Common myeloid progenitor, CD34-positive (primary cell): ENCODE measurements around the gene MAPK12.

Experiments
- CTCF ChIA-PET: fragments of 350-600 bp; sonication (Branson Sonifier 250); formaldehyde crosslinking; loops from one replicate; lab custom pipeline; 2021; ENCODE audit warnings: antibody characterized with exemption; lab: Charles Lee
- POLR2A ChIA-PET: fragments of 350-600 bp; sonication (Branson Sonifier 250); formaldehyde crosslinking; loops from one replicate; lab custom pipeline; 2021; ENCODE audit warnings: antibody characterized with exemption; lab: Charles Lee
- DNase-seq, 3 donors: peaks; one replicate each; pipeline versions ENCODE4 v3.0.0 to v3.0.0-alpha.2; 2013
- H3K27ac ChIP-seq, 2 experiments: 1 replicate in 1 of 2; 2 replicates in 1 of 2; pipeline ENCODE4 v1.7.0; 2013; ENCODE audit warnings: inconsistent platforms in 2 of 2, low read length in 2 of 2, mild to moderate bottlenecking in 2 of 2, low read depth in 1 of 2, moderate library complexity in 1 of 2; ENCODE audit not compliant: severe bottlenecking in 2 of 2, insufficient read depth in 1 of 2, poor library complexity in 1 of 2
- H3K27me3 ChIP-seq, 5 experiments: replicated peaks in 2 of 5; 1 replicate in 3 of 5; 2 replicates in 2 of 5; pipeline versions ENCODE4 v1.6.1 to v1.7.0; 2013; ENCODE audit warnings: low read length in 4 of 5, mild to moderate bottlenecking in 2 of 5, moderate library complexity in 2 of 5, inconsistent platforms in 1 of 5; ENCODE audit not compliant: insufficient read depth in 5 of 5, control insufficient read depth in 4 of 5
- H3K36me3 ChIP-seq, 4 experiments: 1 replicate in 2 of 4; 2 replicates in 2 of 4; pipeline versions ENCODE4 v1.6.1 to v1.7.0; 2013; ENCODE audit warnings: low read length in 3 of 4, control low read depth in 1 of 4, mild to moderate bottlenecking in 1 of 4; ENCODE audit not compliant: control insufficient read depth in 4 of 4, insufficient read depth in 4 of 4
- H3K4me1 ChIP-seq, 4 experiments: 1 replicate in 3 of 4; 2 replicates in 1 of 4; pipeline versions ENCODE4 v1.6.1 to v1.7.1; 2013; ENCODE audit warnings: low read length in 3 of 4, mild to moderate bottlenecking in 3 of 4, control low read depth in 1 of 4, inconsistent platforms in 1 of 4, moderate library complexity in 1 of 4; ENCODE audit not compliant: control insufficient read depth in 4 of 4, insufficient read depth in 4 of 4; ENCODE audit errors: control extremely low read depth in 1 of 4
- H3K4me3 ChIP-seq, 7 experiments: 1 replicate in 4 of 7; 2 replicates in 3 of 7; pipeline versions ENCODE4 v1.5.1 to v1.7.0; 2013; ENCODE audit warnings: mild to moderate bottlenecking in 7 of 7, low read length in 6 of 7, moderate library complexity in 6 of 7, inconsistent platforms in 2 of 7, low read depth in 2 of 7, control low read depth in 1 of 7; ENCODE audit not compliant: insufficient read depth in 4 of 7, control insufficient read depth in 1 of 7; ENCODE audit errors: extremely low read depth in 1 of 7
- H3K9me3 ChIP-seq, 5 experiments: 1 replicate in 4 of 5; 2 replicates in 1 of 5; pipeline versions ENCODE4 v1.6.1 to v1.7.1; 2013; ENCODE audit warnings: low read length in 4 of 5, mild to moderate bottlenecking in 2 of 5, inconsistent platforms in 1 of 5, low read depth in 1 of 5, moderate library complexity in 1 of 5; ENCODE audit not compliant: control insufficient read depth in 4 of 5, insufficient read depth in 2 of 5; ENCODE audit errors: control extremely low read depth in 1 of 5
- WGBS: methylation state at CpG from one replicate; pipeline ENCODE4 v1.1.5; 2013; ENCODE audit not compliant: insufficient coverage; 5-methylcytosine and 5-hydroxymethylcytosine counted together

MAPK12 gene

GRCh38 chr22:50203288-50203687 lies 58.2 kb downstream of the MAPK12 start:
- WGBS, result no CpG with 5 or more reads among the region's 1 CpG
- Histone ChIP-seq H3K9me3 (no peaks in the 10 kb centered on the region), H3K4me3 (no peak overlapping the region), H3K4me1 (peaks cover 0 to 33% (median 22%) of the 10 kb centered on the region in 4 experiments), H3K27ac (no peak overlapping the region), H3K36me3 (peaks cover 2 to 54% (median 27%) of the 10 kb centered on the region in 4 experiments), H3K27me3 (no peaks in the 10 kb centered on the region)
- ChIA-PET CTCF (no interaction called here), POLR2A (interaction anchor here (4.9 kb wide), 1 partner anchor 12 kb away, joined by 55 read pairs; no protein-coding TSS in a partner anchor)
- no peak for DNase-seq
